H1 (cell line): ENCODE measurements around the gene NRXN2. TPM values are rescaled to one million over a fixed set of nuclear protein-coding genes. Genes with fewer than 3 reads are reported as not detected.

ENCODE experiments used
- CBX5 ChIP-seq: fragments of 300-800, 300-1000 bp; sonication (generic); IDR thresholded peaks from 2 replicates; pipeline ENCODE4 v1.7.1; 2016; ENCODE audit warnings: antibody characterized with exemption, low read length, low read depth
- CHD1 ChIP-seq: IDR thresholded peaks from 2 replicates; pipeline ENCODE4 v1.6.1; 2012; ENCODE audit warnings: low read depth, low read length, improper control_type of control experiment
- MAFK ChIP-seq: IDR thresholded peaks from 2 replicates; pipeline ENCODE4 v1.6.1; 2012; ENCODE audit warnings: low read depth, mild to moderate bottlenecking, improper control_type of control experiment, low read length
- RFX5 ChIP-seq: IDR thresholded peaks from 2 replicates; pipeline ENCODE4 v1.6.1; 2011; ENCODE audit warnings: low read depth, low read length, improper control_type of control experiment, borderline replicate concordance
- SP2 ChIP-seq: IDR thresholded peaks from 2 replicates; pipeline ENCODE4 v1.6.1; 2012; ENCODE audit warnings: mild to moderate bottlenecking, low read length, inconsistent platforms
- TAF1 ChIP-seq: IDR thresholded peaks from 2 replicates; pipeline ENCODE4 v1.6.1; 2011; ENCODE audit warnings: mild to moderate bottlenecking, low read depth, low read length
- polyA plus RNA-seq, 7 experiments: library from polyadenylated mRNA; depleted of rRNA in 3 of 7; stranded (reverse) in 5 of 7; unstranded in 2 of 7; fragments of >200 nt in 5 of 7; fragments of 200-250 nt in 2 of 7; gene quantifications; 1 replicate in 5 of 7; 2 replicates in 1 of 7; 4 replicates in 1 of 7; pipeline versions ENCODE4 v1.2.1 to v1.2.3, GENCODE V29; 2011 to 2013; ENCODE audit warnings: missing spikeins in 2 of 7, mixed read lengths in 2 of 7
- total RNA-seq: library from RNA; stranded (reverse); fragmentation: NEBNext Ultra II Directional; extraction: Animal tissue kit (Norgen Biotek cat#: 25700); gene quantifications from 2 replicates; pipeline ENCODE4 v1.2.1, GENCODE V29; 2021
- TF ChIP-seq, protein P1 (sequence below): fragments of 300-600 bp; sonication (generic); IDR thresholded peaks from 2 replicates; pipeline ENCODE4 v1.7.1; 2012; ENCODE audit warnings: low read length, moderate library complexity, mild to moderate bottlenecking, inconsistent platforms; ENCODE audit not compliant: insufficient replicate concordance
- TF ChIP-seq, protein P2 (sequence below): IDR thresholded peaks from 2 replicates; pipeline ENCODE4 v1.6.1; 2012; ENCODE audit warnings: inconsistent platforms
- TF ChIP-seq, protein P3 (sequence below): IDR thresholded peaks from 2 replicates; pipeline ENCODE4 v1.6.1; 2011; ENCODE audit warnings: low read length, improper control_type of control experiment

NRXN2 gene
- total and polyA plus RNA-seq, 2 of the 8 experiments (the other 6 are each of a cell fraction or from before 2014, with no cell fraction given), result 1.3 to 11.5 TPM

DNA sequence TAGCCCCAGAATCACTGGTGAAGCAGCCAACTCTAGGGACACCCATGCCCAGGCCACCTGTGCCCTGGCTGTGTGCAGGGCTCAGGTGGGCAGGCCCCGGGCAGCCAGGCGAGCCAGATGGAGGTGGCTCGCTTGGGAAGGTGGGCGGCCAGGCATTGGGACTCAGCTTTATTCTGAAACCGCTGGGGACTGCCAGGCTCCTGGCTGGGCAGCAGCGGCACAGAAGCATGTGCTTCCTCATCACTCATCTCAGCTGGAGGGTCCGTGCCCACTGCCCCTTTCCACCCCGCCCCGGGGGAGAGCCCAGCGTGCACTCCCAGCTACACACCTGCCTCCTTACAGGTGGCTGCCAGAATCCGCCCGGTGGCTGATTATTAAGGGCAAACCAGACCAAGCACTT lies 159.0 kb downstream of the NRXN2 start (continued):
- TF ChIP-seq, protein P1, sequence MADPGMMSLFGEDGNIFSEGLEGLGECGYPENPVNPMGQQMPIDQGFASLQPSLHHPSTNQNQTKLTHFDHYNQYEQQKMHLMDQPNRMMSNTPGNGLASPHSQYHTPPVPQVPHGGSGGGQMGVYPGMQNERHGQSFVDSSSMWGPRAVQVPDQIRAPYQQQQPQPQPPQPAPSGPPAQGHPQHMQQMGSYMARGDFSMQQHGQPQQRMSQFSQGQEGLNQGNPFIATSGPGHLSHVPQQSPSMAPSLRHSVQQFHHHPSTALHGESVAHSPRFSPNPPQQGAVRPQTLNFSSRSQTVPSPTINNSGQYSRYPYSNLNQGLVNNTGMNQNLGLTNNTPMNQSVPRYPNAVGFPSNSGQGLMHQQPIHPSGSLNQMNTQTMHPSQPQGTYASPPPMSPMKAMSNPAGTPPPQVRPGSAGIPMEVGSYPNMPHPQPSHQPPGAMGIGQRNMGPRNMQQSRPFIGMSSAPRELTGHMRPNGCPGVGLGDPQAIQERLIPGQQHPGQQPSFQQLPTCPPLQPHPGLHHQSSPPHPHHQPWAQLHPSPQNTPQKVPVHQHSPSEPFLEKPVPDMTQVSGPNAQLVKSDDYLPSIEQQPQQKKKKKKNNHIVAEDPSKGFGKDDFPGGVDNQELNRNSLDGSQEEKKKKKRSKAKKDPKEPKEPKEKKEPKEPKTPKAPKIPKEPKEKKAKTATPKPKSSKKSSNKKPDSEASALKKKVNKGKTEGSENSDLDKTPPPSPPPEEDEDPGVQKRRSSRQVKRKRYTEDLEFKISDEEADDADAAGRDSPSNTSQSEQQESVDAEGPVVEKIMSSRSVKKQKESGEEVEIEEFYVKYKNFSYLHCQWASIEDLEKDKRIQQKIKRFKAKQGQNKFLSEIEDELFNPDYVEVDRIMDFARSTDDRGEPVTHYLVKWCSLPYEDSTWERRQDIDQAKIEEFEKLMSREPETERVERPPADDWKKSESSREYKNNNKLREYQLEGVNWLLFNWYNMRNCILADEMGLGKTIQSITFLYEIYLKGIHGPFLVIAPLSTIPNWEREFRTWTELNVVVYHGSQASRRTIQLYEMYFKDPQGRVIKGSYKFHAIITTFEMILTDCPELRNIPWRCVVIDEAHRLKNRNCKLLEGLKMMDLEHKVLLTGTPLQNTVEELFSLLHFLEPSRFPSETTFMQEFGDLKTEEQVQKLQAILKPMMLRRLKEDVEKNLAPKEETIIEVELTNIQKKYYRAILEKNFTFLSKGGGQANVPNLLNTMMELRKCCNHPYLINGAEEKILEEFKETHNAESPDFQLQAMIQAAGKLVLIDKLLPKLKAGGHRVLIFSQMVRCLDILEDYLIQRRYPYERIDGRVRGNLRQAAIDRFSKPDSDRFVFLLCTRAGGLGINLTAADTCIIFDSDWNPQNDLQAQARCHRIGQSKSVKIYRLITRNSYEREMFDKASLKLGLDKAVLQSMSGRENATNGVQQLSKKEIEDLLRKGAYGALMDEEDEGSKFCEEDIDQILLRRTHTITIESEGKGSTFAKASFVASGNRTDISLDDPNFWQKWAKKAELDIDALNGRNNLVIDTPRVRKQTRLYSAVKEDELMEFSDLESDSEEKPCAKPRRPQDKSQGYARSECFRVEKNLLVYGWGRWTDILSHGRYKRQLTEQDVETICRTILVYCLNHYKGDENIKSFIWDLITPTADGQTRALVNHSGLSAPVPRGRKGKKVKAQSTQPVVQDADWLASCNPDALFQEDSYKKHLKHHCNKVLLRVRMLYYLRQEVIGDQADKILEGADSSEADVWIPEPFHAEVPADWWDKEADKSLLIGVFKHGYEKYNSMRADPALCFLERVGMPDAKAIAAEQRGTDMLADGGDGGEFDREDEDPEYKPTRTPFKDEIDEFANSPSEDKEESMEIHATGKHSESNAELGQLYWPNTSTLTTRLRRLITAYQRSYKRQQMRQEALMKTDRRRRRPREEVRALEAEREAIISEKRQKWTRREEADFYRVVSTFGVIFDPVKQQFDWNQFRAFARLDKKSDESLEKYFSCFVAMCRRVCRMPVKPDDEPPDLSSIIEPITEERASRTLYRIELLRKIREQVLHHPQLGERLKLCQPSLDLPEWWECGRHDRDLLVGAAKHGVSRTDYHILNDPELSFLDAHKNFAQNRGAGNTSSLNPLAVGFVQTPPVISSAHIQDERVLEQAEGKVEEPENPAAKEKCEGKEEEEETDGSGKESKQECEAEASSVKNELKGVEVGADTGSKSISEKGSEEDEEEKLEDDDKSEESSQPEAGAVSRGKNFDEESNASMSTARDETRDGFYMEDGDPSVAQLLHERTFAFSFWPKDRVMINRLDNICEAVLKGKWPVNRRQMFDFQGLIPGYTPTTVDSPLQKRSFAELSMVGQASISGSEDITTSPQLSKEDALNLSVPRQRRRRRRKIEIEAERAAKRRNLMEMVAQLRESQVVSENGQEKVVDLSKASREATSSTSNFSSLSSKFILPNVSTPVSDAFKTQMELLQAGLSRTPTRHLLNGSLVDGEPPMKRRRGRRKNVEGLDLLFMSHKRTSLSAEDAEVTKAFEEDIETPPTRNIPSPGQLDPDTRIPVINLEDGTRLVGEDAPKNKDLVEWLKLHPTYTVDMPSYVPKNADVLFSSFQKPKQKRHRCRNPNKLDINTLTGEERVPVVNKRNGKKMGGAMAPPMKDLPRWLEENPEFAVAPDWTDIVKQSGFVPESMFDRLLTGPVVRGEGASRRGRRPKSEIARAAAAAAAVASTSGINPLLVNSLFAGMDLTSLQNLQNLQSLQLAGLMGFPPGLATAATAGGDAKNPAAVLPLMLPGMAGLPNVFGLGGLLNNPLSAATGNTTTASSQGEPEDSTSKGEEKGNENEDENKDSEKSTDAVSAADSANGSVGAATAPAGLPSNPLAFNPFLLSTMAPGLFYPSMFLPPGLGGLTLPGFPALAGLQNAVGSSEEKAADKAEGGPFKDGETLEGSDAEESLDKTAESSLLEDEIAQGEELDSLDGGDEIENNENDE, result no peak
- TF ChIP-seq CHD1 (no peak), RFX5 (no peak), MAFK (no peak), SP2 (no peak), TAF1 (no peak), CBX5 (no peak)
- TF ChIP-seq, protein P2, sequence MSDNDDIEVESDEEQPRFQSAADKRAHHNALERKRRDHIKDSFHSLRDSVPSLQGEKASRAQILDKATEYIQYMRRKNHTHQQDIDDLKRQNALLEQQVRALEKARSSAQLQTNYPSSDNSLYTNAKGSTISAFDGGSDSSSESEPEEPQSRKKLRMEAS, result no peak
- TF ChIP-seq, protein P3, sequence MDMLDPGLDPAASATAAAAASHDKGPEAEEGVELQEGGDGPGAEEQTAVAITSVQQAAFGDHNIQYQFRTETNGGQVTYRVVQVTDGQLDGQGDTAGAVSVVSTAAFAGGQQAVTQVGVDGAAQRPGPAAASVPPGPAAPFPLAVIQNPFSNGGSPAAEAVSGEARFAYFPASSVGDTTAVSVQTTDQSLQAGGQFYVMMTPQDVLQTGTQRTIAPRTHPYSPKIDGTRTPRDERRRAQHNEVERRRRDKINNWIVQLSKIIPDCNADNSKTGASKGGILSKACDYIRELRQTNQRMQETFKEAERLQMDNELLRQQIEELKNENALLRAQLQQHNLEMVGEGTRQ, result no peak
